GM23338 (cell line): ENCODE data around the gene SC5D. TPM values are rescaled to one million over a fixed set of nuclear protein-coding genes. Genes with fewer than 3 reads are reported as not detected.

ENCODE experiments used
- ATAC-seq: fragments of 200-7000 bp; cut with Tn5 transposase; 3 replicates; pipeline ENCODE4 v1.9.1; 2020
- DNase-seq: peaks from one replicate; pipeline ENCODE4 v3.0.0-alpha.2; 2015; ENCODE audit warnings: low spot score
- H2AFZ ChIP-seq: fragments of 200-600 bp; sonication (generic); 2 replicates; pipeline ENCODE4 v1.8.0; 2016; ENCODE audit warnings: antibody characterized with exemption, mild to moderate bottlenecking, moderate library complexity
- H3F3A ChIP-seq: fragments of 200-600 bp; sonication (generic); replicated peaks from 2 replicates; pipeline ENCODE4 v1.8.0; 2017; ENCODE audit warnings: antibody characterized with exemption, mixed run types, low read depth
- H3K27ac ChIP-seq: fragments of 200-600 bp; sonication (generic); 2 replicates; pipeline ENCODE4 v1.6.1; 2016; ENCODE audit warnings: low read depth
- H3K27me3 ChIP-seq: fragments of 200-600 bp; sonication (generic); 2 replicates; pipeline ENCODE4 v1.8.0; 2016; ENCODE audit warnings: mild to moderate bottlenecking, mixed run types, moderate library complexity; ENCODE audit not compliant: insufficient read depth
- H3K36me3 ChIP-seq: fragments of 200-600 bp; sonication (generic); 2 replicates; pipeline ENCODE4 v1.8.0; 2016; ENCODE audit warnings: mild to moderate bottlenecking; ENCODE audit not compliant: insufficient read depth
- H3K4me1 ChIP-seq: fragments of 200-600 bp; sonication (generic); 2 replicates; pipeline ENCODE4 v1.8.0; 2016; ENCODE audit warnings: mild to moderate bottlenecking, moderate library complexity; ENCODE audit not compliant: insufficient read depth
- H3K4me2 ChIP-seq: fragments of 200-600 bp; sonication (generic); 2 replicates; pipeline ENCODE4 v1.7.1; 2017; ENCODE audit warnings: mixed run types
- H3K4me3 ChIP-seq: fragments of 200-600 bp; sonication (generic); 2 replicates; pipeline ENCODE4 v1.6.1; 2016; ENCODE audit warnings: mixed run types
- H3K79me2 ChIP-seq: fragments of 200-600 bp; sonication (generic); replicated peaks from 2 replicates; pipeline ENCODE4 v1.8.0; 2017; ENCODE audit warnings: mild to moderate bottlenecking; ENCODE audit not compliant: insufficient read depth
- H3K9me2 ChIP-seq: fragments of 200-600 bp; sonication (generic); 2 replicates; pipeline ENCODE4 v1.8.0; 2017; ENCODE audit not compliant: insufficient read depth
- H4K20me1 ChIP-seq: fragments of 200-600 bp; sonication (generic); replicated peaks from 2 replicates; pipeline ENCODE4 v1.8.0; 2017; ENCODE audit warnings: mild to moderate bottlenecking; ENCODE audit not compliant: insufficient read depth
- H3K27ac Mint-ChIP-seq: 2 replicates; pipeline ENCODE4 v1.8.0; 2020; ENCODE audit warnings: inconsistent platforms, mild to moderate bottlenecking, moderate library complexity, mixed read lengths
- H3K27me3 Mint-ChIP-seq: 3 replicates; pipeline ENCODE4 v1.8.0; 2022; ENCODE audit warnings: low read depth, mild to moderate bottlenecking, moderate library complexity, mixed read lengths, inconsistent platforms; ENCODE audit not compliant: insufficient read depth, poor library complexity
- H3K36me3 Mint-ChIP-seq: 3 replicates; pipeline ENCODE4 v1.8.0; 2021; ENCODE audit warnings: low read depth, mild to moderate bottlenecking, inconsistent platforms, moderate library complexity, mixed read lengths
- H3K4me1 Mint-ChIP-seq: 3 replicates; pipeline ENCODE4 v1.8.0; 2020; ENCODE audit warnings: mild to moderate bottlenecking, inconsistent platforms, mixed read lengths
- H3K4me3 Mint-ChIP-seq: 3 replicates; pipeline ENCODE4 v1.8.0; 2021; ENCODE audit warnings: moderate library complexity, mild to moderate bottlenecking, inconsistent platforms, mixed read lengths
- H3K9me3 Mint-ChIP-seq: 3 replicates; pipeline ENCODE4 v1.8.0; 2020; ENCODE audit warnings: moderate library complexity, mild to moderate bottlenecking, inconsistent platforms, mixed read lengths
- CREB1 ChIP-seq: fragments of 250-450 bp; sonication (Bioruptor Pico); IDR thresholded peaks from 2 replicates; pipeline ENCODE4 v1.5.0; 2020; ENCODE audit warnings: low read depth, mild to moderate bottlenecking, moderate library complexity
- EZH2 ChIP-seq: fragments of 200-600 bp; sonication (generic); IDR thresholded peaks from one replicate; pipeline ENCODE4 v1.8.0; 2017; ENCODE audit warnings: antibody characterized with exemption, mild to moderate bottlenecking, low read depth; ENCODE audit not compliant: unreplicated experiment
- EZH2phosphoT487 ChIP-seq: fragments of 200-600 bp; sonication (generic); IDR thresholded peaks from one replicate; pipeline ENCODE4 v1.8.1; 2018; ENCODE audit warnings: antibody characterized with exemption; ENCODE audit not compliant: unreplicated experiment
- JUNB ChIP-seq: IDR thresholded peaks from one replicate; pipeline ENCODE4 v1.6.1; 2016; ENCODE audit warnings: antibody characterized with exemption; ENCODE audit not compliant: unreplicated experiment
- NANOG ChIP-seq: IDR thresholded peaks from 2 replicates; pipeline ENCODE4 v1.6.1; 2016; ENCODE audit warnings: antibody characterized with exemption, borderline replicate concordance
- POLR2AphosphoS5 ChIP-seq: IDR thresholded peaks from 2 replicates; pipeline ENCODE4 v1.6.1; 2016; ENCODE audit warnings: antibody characterized with exemption, low read depth
- ZNF114 ChIP-seq: fragments of 250-450 bp; sonication (Bioruptor Pico); IDR thresholded peaks from 2 replicates; pipeline ENCODE4 v1.5.0; 2020; ENCODE audit warnings: mild to moderate bottlenecking, moderate library complexity
- ZNF331 ChIP-seq: fragments of 250-450 bp; sonication (Bioruptor Pico); IDR thresholded peaks from 2 replicates; pipeline ENCODE4 v1.5.0; 2020; ENCODE audit warnings: low read depth, mild to moderate bottlenecking, moderate library complexity
- polyA plus RNA-seq: library from polyadenylated mRNA; unstranded; fragments of >200 nt; fragmentation: Nextera tagmentation; extraction: Ambion mirVana; gene quantifications from 2 replicates; pipeline ENCODE4 v1.2.1, GENCODE V29; 2016
- total RNA-seq: library from RNA; depleted of rRNA; stranded (reverse); fragments of >200 nt; shearing (Covaris generic); gene quantifications from 2 replicates; pipeline ENCODE4 v1.2.3, GENCODE V29; 2014
- TF ChIP-seq, protein P1 (sequence below): IDR thresholded peaks from 2 replicates; pipeline ENCODE4 v1.6.1; 2016; ENCODE audit warnings: antibody characterized with exemption
- TF ChIP-seq, protein P2 (sequence below): IDR thresholded peaks from one replicate; pipeline ENCODE4 v1.6.1; 2018; ENCODE audit warnings: antibody characterized with exemption; ENCODE audit not compliant: unreplicated experiment
- TF ChIP-seq, protein P3 (sequence below), 2 experiments: fragments of 200-600 bp in 1 of 2; sonication (generic) in 1 of 2; conservative IDR thresholded peaks; 2 replicates each; pipeline versions ENCODE4 v1.5.1 to v1.6.1; 2016 to 2017; ENCODE audit warnings: antibody characterized with exemption in 2 of 2, low read depth in 2 of 2, mild to moderate bottlenecking in 2 of 2, moderate library complexity in 1 of 2

Gene SC5D
- total and polyA plus RNA-seq, 2 experiments from 2014 or later = 79.0 to 138 TPM

DNA sequence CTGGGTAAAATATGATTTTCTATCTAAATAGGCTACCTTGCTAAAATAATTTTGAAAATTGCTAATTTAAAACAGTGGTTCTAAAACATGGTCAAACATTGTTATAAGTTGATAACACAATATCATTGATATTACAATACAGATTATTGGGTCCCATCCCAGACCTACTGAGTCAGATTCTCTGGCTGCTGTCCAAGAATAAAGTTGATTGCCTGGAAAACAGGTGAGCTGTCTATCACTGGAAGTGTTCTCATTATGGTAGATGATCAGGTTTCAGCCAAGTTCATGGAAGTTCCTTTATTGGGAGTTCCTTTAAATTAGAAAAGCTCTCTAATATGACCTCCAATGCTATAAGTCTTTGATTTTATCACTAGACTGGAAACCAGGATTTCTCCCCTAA is 52.3 kb downstream of the SC5D start:
- peaks cover 2% of the 10 kb centered on the region for H3K27me3 Mint-ChIP-seq
- Histone ChIP-seq H3K4me1 (no peaks in the 10 kb centered on the region), H3K27ac (no peak overlapping the region), H3K9me2 (no peaks in the 10 kb centered on the region), H4K20me1 (no peaks in the 10 kb centered on the region), H3F3A (no peaks in the 10 kb centered on the region), H3K79me2 (no peaks in the 10 kb centered on the region), H3K4me2 (no peak overlapping the region), H3K4me3 (no peak overlapping the region), H3K27me3 (no peaks in the 10 kb centered on the region), H2AFZ (no peak overlapping the region), H3K36me3 (no peaks in the 10 kb centered on the region)
- no peak for DNase-seq
- H3K4me1 Mint-ChIP-seq = peaks cover 5% of the 10 kb centered on the region
- no peak for TF ChIP-seq POLR2AphosphoS5
- H3K27ac Mint-ChIP-seq = no peak overlapping the region
- no peak overlapping the region for H3K4me3 Mint-ChIP-seq
- ATAC-seq = no peak
- no peaks in the 10 kb centered on the region for H3K36me3 Mint-ChIP-seq
- H3K9me3 Mint-ChIP-seq = no peaks in the 10 kb centered on the region

GRCh38 chr11:121347094-121347493 is 54.5 kb downstream of the SC5D start:
- H3K27me3 ChIP-seq = no peaks in the 10 kb centered on the region
- H3K27ac Mint-ChIP-seq = no peak overlapping the region
- TF ChIP-seq, protein P1, sequence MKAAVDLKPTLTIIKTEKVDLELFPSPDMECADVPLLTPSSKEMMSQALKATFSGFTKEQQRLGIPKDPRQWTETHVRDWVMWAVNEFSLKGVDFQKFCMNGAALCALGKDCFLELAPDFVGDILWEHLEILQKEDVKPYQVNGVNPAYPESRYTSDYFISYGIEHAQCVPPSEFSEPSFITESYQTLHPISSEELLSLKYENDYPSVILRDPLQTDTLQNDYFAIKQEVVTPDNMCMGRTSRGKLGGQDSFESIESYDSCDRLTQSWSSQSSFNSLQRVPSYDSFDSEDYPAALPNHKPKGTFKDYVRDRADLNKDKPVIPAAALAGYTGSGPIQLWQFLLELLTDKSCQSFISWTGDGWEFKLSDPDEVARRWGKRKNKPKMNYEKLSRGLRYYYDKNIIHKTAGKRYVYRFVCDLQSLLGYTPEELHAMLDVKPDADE = no peak
- TF ChIP-seq JUNB (no peak), EZH2 (no peak), EZH2phosphoT487 (no peak), CREB1 (CRISPR knock-in tag) (no peak), NANOG (no peak), POLR2AphosphoS5 (no peak), ZNF331 (CRISPR knock-in tag) (no peak), ZNF114 (CRISPR knock-in tag) (no peak)
- TF ChIP-seq, protein P2, sequence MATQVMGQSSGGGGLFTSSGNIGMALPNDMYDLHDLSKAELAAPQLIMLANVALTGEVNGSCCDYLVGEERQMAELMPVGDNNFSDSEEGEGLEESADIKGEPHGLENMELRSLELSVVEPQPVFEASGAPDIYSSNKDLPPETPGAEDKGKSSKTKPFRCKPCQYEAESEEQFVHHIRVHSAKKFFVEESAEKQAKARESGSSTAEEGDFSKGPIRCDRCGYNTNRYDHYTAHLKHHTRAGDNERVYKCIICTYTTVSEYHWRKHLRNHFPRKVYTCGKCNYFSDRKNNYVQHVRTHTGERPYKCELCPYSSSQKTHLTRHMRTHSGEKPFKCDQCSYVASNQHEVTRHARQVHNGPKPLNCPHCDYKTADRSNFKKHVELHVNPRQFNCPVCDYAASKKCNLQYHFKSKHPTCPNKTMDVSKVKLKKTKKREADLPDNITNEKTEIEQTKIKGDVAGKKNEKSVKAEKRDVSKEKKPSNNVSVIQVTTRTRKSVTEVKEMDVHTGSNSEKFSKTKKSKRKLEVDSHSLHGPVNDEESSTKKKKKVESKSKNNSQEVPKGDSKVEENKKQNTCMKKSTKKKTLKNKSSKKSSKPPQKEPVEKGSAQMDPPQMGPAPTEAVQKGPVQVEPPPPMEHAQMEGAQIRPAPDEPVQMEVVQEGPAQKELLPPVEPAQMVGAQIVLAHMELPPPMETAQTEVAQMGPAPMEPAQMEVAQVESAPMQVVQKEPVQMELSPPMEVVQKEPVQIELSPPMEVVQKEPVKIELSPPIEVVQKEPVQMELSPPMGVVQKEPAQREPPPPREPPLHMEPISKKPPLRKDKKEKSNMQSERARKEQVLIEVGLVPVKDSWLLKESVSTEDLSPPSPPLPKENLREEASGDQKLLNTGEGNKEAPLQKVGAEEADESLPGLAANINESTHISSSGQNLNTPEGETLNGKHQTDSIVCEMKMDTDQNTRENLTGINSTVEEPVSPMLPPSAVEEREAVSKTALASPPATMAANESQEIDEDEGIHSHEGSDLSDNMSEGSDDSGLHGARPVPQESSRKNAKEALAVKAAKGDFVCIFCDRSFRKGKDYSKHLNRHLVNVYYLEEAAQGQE = no peak
- TF ChIP-seq, protein P3, sequence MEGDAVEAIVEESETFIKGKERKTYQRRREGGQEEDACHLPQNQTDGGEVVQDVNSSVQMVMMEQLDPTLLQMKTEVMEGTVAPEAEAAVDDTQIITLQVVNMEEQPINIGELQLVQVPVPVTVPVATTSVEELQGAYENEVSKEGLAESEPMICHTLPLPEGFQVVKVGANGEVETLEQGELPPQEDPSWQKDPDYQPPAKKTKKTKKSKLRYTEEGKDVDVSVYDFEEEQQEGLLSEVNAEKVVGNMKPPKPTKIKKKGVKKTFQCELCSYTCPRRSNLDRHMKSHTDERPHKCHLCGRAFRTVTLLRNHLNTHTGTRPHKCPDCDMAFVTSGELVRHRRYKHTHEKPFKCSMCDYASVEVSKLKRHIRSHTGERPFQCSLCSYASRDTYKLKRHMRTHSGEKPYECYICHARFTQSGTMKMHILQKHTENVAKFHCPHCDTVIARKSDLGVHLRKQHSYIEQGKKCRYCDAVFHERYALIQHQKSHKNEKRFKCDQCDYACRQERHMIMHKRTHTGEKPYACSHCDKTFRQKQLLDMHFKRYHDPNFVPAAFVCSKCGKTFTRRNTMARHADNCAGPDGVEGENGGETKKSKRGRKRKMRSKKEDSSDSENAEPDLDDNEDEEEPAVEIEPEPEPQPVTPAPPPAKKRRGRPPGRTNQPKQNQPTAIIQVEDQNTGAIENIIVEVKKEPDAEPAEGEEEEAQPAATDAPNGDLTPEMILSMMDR (conservative IDR thresholded peaks at IDR 0.05; ENCODE audit: low read depth in 2 of 2) = no peak

More at GRCh38 chr11:121347094-121347493, 54.5 kb downstream of the SC5D start:
- no peaks in the 10 kb centered on the region for H3K79me2 ChIP-seq
- Mint-ChIP-seq H3K36me3 (no peaks in the 10 kb centered on the region), H3K27me3 (peaks cover 2% of the 10 kb centered on the region), H3K9me3 (no peaks in the 10 kb centered on the region), H3K4me1 (peaks cover 5% of the 10 kb centered on the region), H3K4me3 (no peak overlapping the region)
- H3F3A ChIP-seq = no peaks in the 10 kb centered on the region
- H3K4me1 ChIP-seq = no peaks in the 10 kb centered on the region
- no peak overlapping the region for H3K4me3 ChIP-seq
- H2AFZ ChIP-seq = peak overlapping the region; percentile 38; the same call in 1 of the 2 replicates
- DNase-seq (no peak), ATAC-seq (no peak)
- no peaks in the 10 kb centered on the region for H4K20me1 ChIP-seq
- no peaks in the 10 kb centered on the region for H3K9me2 ChIP-seq
- no peaks in the 10 kb centered on the region for H3K36me3 ChIP-seq
- no peak overlapping the region for H3K27ac ChIP-seq
- H3K4me2 ChIP-seq = no peak overlapping the region
